HG03175 (cell line): ENCODE measurements around the gene IL10.
"Not testable (repeated sequence)": the region's sequence is repeated elsewhere in the genome, so short reads cannot be mapped to it uniquely, and the experiment has no call there.

Experiments
- ATAC-seq: cut with Tn5 transposase; IDR thresholded peaks from one replicate; pipeline ENCODE4 v1.9.1; 2021; ENCODE audit warnings: mild to moderate bottlenecking, moderate library complexity; ENCODE audit not compliant: unreplicated experiment

IL10 gene

GRCh38 chr1:206768472-206769303, 3.6 kb downstream of the IL10 start:
- peak; percentile 28 for ATAC-seq

- ATAC-seq = peak; percentile 35
Measured at GRCh38 chr1:206766251-206766856, 5.9 kb downstream of the IL10 start.

- not testable (repeated sequence) for ATAC-seq
Measured at GRCh38 chr1:206765771-206766170, 6.5 kb downstream of the IL10 start.

- not testable (repeated sequence) for ATAC-seq
Measured at GRCh38 chr1:206762741-206763364, 9.4 kb downstream of the IL10 start.

- no peak for ATAC-seq
Measured at GRCh38 chr1:206761159-206761768, 11.0 kb downstream of the IL10 start.

- no peak for ATAC-seq
Measured at GRCh38 chr1:206760590-206760989, 11.7 kb downstream of the IL10 start.

- ATAC-seq = no peak
Measured at GRCh38 chr1:206757524-206758266, 14.6 kb downstream of the IL10 start.

GRCh38 chr1:206754011-206754410, 18.3 kb downstream of the IL10 start:
- no peak for ATAC-seq

- no peak for ATAC-seq
Measured at GRCh38 chr1:206753141-206753540, 19.2 kb downstream of the IL10 start.

- ATAC-seq = no peak
Measured at GRCh38 chr1:206752481-206752880, 19.8 kb downstream of the IL10 start.

- ATAC-seq = no peak
Measured at GRCh38 chr1:206751891-206752290, 20.4 kb downstream of the IL10 start.

GRCh38 chr1:206748348-206749030, 23.8 kb downstream of the IL10 start:
- ATAC-seq = no peak

- ATAC-seq = no peak
Measured at GRCh38 chr1:206745301-206745700, 27.0 kb downstream of the IL10 start.

GRCh38 chr1:206744683-206745082, 27.6 kb downstream of the IL10 start:
- ATAC-seq = no peak

- no peak for ATAC-seq
Measured at GRCh38 chr1:206742719-206743383, 29.4 kb downstream of the IL10 start.

GRCh38 chr1:206741142-206741701, 31.1 kb downstream of the IL10 start:
- no peak for ATAC-seq

- peak; percentile 84 for ATAC-seq
Measured at GRCh38 chr1:206739411-206740076, 32.8 kb downstream of the IL10 start.

- no peak for ATAC-seq
Measured at GRCh38 chr1:206738370-206739366, 33.6 kb downstream of the IL10 start.
